ENCODE data around the gene HPCAL1.

DNA sequence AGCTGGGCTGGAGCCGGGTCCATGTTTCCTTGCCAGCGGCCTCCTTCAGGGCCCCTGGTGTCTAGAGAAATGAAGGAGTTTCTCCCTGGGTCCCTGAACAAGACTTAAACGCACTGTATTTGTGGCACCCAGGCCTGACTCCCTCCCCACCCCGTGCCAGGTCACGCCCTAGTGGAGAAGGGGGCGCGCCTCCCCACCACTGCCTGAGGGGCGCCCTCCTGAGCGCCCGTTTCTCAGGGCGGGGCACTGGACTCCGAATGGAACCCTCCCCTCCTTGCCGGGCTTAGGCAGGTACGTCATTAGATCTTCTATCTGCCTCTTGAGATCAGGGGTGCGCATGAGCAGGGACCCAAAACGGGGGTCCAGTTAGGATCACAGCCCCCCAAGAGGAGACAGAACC, 129.1 kb downstream of the HPCAL1 start:
- TF ChIP-seq, protein P1, sequence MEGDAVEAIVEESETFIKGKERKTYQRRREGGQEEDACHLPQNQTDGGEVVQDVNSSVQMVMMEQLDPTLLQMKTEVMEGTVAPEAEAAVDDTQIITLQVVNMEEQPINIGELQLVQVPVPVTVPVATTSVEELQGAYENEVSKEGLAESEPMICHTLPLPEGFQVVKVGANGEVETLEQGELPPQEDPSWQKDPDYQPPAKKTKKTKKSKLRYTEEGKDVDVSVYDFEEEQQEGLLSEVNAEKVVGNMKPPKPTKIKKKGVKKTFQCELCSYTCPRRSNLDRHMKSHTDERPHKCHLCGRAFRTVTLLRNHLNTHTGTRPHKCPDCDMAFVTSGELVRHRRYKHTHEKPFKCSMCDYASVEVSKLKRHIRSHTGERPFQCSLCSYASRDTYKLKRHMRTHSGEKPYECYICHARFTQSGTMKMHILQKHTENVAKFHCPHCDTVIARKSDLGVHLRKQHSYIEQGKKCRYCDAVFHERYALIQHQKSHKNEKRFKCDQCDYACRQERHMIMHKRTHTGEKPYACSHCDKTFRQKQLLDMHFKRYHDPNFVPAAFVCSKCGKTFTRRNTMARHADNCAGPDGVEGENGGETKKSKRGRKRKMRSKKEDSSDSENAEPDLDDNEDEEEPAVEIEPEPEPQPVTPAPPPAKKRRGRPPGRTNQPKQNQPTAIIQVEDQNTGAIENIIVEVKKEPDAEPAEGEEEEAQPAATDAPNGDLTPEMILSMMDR (conservative IDR thresholded peaks at IDR 0.05; ENCODE audit: low read depth in 2 of 2) = no peak
- TF ChIP-seq JUNB (IDR thresholded peaks at IDR 0.05; ENCODE audit: unreplicated experiment) (no peak), POLR2AphosphoS5 (IDR thresholded peaks at IDR 0.05; ENCODE audit: low read depth) (no peak), EZH2 (IDR thresholded peaks at IDR 0.05; ENCODE audit: low read depth, unreplicated experiment) (no peak), CREB1 (CRISPR knock-in tag; IDR thresholded peaks at IDR 0.05; ENCODE audit: low read depth) (no peak), EZH2phosphoT487 (IDR thresholded peaks at IDR 0.05; ENCODE audit: unreplicated experiment) (no peak)
- TF ChIP-seq, protein P2, sequence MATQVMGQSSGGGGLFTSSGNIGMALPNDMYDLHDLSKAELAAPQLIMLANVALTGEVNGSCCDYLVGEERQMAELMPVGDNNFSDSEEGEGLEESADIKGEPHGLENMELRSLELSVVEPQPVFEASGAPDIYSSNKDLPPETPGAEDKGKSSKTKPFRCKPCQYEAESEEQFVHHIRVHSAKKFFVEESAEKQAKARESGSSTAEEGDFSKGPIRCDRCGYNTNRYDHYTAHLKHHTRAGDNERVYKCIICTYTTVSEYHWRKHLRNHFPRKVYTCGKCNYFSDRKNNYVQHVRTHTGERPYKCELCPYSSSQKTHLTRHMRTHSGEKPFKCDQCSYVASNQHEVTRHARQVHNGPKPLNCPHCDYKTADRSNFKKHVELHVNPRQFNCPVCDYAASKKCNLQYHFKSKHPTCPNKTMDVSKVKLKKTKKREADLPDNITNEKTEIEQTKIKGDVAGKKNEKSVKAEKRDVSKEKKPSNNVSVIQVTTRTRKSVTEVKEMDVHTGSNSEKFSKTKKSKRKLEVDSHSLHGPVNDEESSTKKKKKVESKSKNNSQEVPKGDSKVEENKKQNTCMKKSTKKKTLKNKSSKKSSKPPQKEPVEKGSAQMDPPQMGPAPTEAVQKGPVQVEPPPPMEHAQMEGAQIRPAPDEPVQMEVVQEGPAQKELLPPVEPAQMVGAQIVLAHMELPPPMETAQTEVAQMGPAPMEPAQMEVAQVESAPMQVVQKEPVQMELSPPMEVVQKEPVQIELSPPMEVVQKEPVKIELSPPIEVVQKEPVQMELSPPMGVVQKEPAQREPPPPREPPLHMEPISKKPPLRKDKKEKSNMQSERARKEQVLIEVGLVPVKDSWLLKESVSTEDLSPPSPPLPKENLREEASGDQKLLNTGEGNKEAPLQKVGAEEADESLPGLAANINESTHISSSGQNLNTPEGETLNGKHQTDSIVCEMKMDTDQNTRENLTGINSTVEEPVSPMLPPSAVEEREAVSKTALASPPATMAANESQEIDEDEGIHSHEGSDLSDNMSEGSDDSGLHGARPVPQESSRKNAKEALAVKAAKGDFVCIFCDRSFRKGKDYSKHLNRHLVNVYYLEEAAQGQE (IDR thresholded peaks at IDR 0.05; ENCODE audit: unreplicated experiment) = no peak

All from GM23338 (cell line).